Esophagus muscularis mucosa (tissue), 3 donors: ENCODE measurements around the gene RNF26.

ENCODE experiments used
- CTCF ChIP-seq, 3 experiments: fragments of 200-600 bp in 2 of 3; fragments of 450-650 bp in 1 of 3; sonication (generic) in 2 of 3; IDR thresholded peaks; one replicate each; pipeline ENCODE4 v1.5.1; 2017 to 2019; ENCODE audit warnings: antibody characterized with exemption in 3 of 3, mild to moderate bottlenecking in 2 of 3, moderate library complexity in 1 of 3
- POLR2A ChIP-seq: fragments of 450-650 bp; IDR thresholded peaks from one replicate; pipeline ENCODE4 v1.6.1; 2017; ENCODE audit warnings: antibody characterized with exemption, moderate library complexity, mild to moderate bottlenecking, low read depth

GRCh38 chr11:119361056-119361787, 26.9 kb downstream of the RNF26 start:
- TF ChIP-seq POLR2A (no peak), CTCF (IDR thresholded peaks at IDR 0.05) (peak in 1 of 3 experiments; percentile 7)
